Skeletal muscle tissue (tissue), 4 donors: ENCODE results near the gene MLYCD. TPM values are rescaled to one million over a fixed set of nuclear protein-coding genes. Genes with fewer than 3 reads are reported as not detected.
"Not testable (repeated sequence)": the region's sequence is repeated elsewhere in the genome, so short reads cannot be mapped to it uniquely, and the experiment has no call there.

ENCODE experiments used
- H3K27ac ChIP-seq: one replicate; pipeline ENCODE4 v1.7.0; 2013; ENCODE audit warnings: mild to moderate bottlenecking, low read depth, low read length, inconsistent platforms
- H3K27me3 ChIP-seq, 3 donors: one replicate each; pipeline ENCODE4 v1.7.0; 2013; ENCODE audit warnings: low read length in 3 of 3; ENCODE audit not compliant: control insufficient read depth in 3 of 3, insufficient read depth in 3 of 3
- H3K36me3 ChIP-seq, 3 donors: one replicate each; pipeline ENCODE4 v1.7.0; 2013; ENCODE audit warnings: low read length in 3 of 3; ENCODE audit not compliant: control insufficient read depth in 3 of 3, insufficient read depth in 3 of 3
- H3K4me1 ChIP-seq, 3 donors: one replicate each; pipeline ENCODE4 v1.7.0; 2013; ENCODE audit warnings: low read length in 3 of 3, mild to moderate bottlenecking in 3 of 3; ENCODE audit not compliant: control insufficient read depth in 3 of 3, insufficient read depth in 3 of 3
- H3K4me3 ChIP-seq, 3 donors: one replicate each; pipeline ENCODE4 v1.7.0; 2013; ENCODE audit warnings: low read length in 3 of 3
- H3K9ac ChIP-seq, 3 donors: one replicate each; pipeline ENCODE4 v1.7.0; 2013; ENCODE audit warnings: low read length in 3 of 3, mild to moderate bottlenecking in 3 of 3, moderate library complexity in 2 of 3, low read depth in 1 of 3
- H3K9me3 ChIP-seq, 3 donors: one replicate each; pipeline ENCODE4 v1.7.0; 2013; ENCODE audit warnings: low read length in 3 of 3; ENCODE audit not compliant: control insufficient read depth in 3 of 3
- total RNA-seq: library from RNA; depleted of rRNA; stranded (reverse); fragments of >200 nt; gene quantifications from one replicate; pipeline ENCODE4 v1.2.3, GENCODE V29; 2014
- donor health status: Osteomylitis.

Gene MLYCD
- total RNA-seq, 1 donor from 2014 or later, result 3.1 TPM

GRCh38 chr16:83937267-83937666 is 38.4 kb downstream of the MLYCD start:
- Histone ChIP-seq H3K9me3 (no peaks in the 10 kb centered on the region), H3K4me1 (peaks cover 2 to 12% (median 7%) of the 10 kb centered on the region in 3 donors), H3K4me3 (no peak overlapping the region), H3K27ac (no peak overlapping the region), H3K27me3 (peaks cover 10 to 38% (median 13%) of the 10 kb centered on the region in 3 donors), H3K9ac (no peak overlapping the region), H3K36me3 (no peaks in the 10 kb centered on the region)

GRCh38 chr16:83937922-83938885 is 39.3 kb downstream of the MLYCD start:
- no peaks in the 10 kb centered on the region for H3K9me3 ChIP-seq
- no peak overlapping the region for H3K27ac ChIP-seq
- H3K27me3 ChIP-seq, result peaks cover 10 to 36% (median 13%) of the 10 kb centered on the region in 3 donors
- peaks cover 2 to 12% (median 7%) of the 10 kb centered on the region in 3 donors for H3K4me1 ChIP-seq
- H3K4me3 ChIP-seq, result no peak overlapping the region
- no peak overlapping the region for H3K9ac ChIP-seq
- no peaks in the 10 kb centered on the region for H3K36me3 ChIP-seq

- H3K36me3 ChIP-seq, result no peaks in the 10 kb centered on the region
- no peak overlapping the region for H3K27ac ChIP-seq
- H3K9me3 ChIP-seq, result no peaks in the 10 kb centered on the region
- H3K4me1 ChIP-seq, result peaks cover 2 to 10% (median 7%) of the 10 kb centered on the region in 3 donors
- H3K4me3 ChIP-seq, result no peak overlapping the region
- no peak overlapping the region for H3K9ac ChIP-seq
- H3K27me3 ChIP-seq, result peaks cover 10 to 25% (median 13%) of the 10 kb centered on the region in 3 donors
Observed at GRCh38 chr16:83939266-83939855, 40.4 kb downstream of the MLYCD start.

GRCh38 chr16:83940119-83940518 is 41.2 kb downstream of the MLYCD start:
- H3K27ac ChIP-seq, result no peak overlapping the region
- H3K9me3 ChIP-seq, result no peaks in the 10 kb centered on the region
- no peaks in the 10 kb centered on the region for H3K36me3 ChIP-seq
- peaks cover 10 to 22% (median 13%) of the 10 kb centered on the region in 3 donors for H3K27me3 ChIP-seq
- H3K4me3 ChIP-seq, result no peak overlapping the region
- peaks cover 0 to 5% (median 3%) of the 10 kb centered on the region in 3 donors for H3K4me1 ChIP-seq
- H3K9ac ChIP-seq, result no peak overlapping the region

- H3K27ac ChIP-seq, result no peak overlapping the region
Observed at GRCh38 chr16:83940630-83941378, 41.9 kb downstream of the MLYCD start.

GRCh38 chr16:83941546-83941945 is 42.6 kb downstream of the MLYCD start:
- not testable (repeated sequence) for H3K4me1 ChIP-seq, H3K4me3 ChIP-seq, H3K36me3 ChIP-seq, H3K9me3 ChIP-seq, H3K9ac ChIP-seq, H3K27ac ChIP-seq
- peaks cover 10 to 17% (median 11%) of the 10 kb centered on the region in 3 donors for H3K27me3 ChIP-seq

More at GRCh38 chr16:83940630-83941378, 41.9 kb downstream of the MLYCD start:
- no peaks in the 10 kb centered on the region for H3K36me3 ChIP-seq
- no peak overlapping the region for H3K4me3 ChIP-seq
- H3K27me3 ChIP-seq, result peaks cover 10 to 22% (median 13%) of the 10 kb centered on the region in 3 donors
- H3K9me3 ChIP-seq, result no peaks in the 10 kb centered on the region
- H3K9ac ChIP-seq, result no peak overlapping the region
- peaks cover 0 to 5% (median 0%) of the 10 kb centered on the region in 3 donors for H3K4me1 ChIP-seq

- Histone ChIP-seq H3K9ac (no peak overlapping the region), H3K9me3 (no peaks in the 10 kb centered on the region), H3K27me3 (peaks cover 9 to 13% (median 10%) of the 10 kb centered on the region in 3 donors), H3K4me1 (peaks cover 0 to 5% (median 0%) of the 10 kb centered on the region in 3 donors), H3K36me3 (no peaks in the 10 kb centered on the region), H3K4me3 (no peak overlapping the region), H3K27ac (no peak overlapping the region)
Observed at GRCh38 chr16:83942074-83942473, 43.2 kb downstream of the MLYCD start.

- H3K27ac ChIP-seq, result no peak overlapping the region
- peaks cover 5 to 13% (median 10%) of the 10 kb centered on the region in 3 donors for H3K27me3 ChIP-seq
- no peak overlapping the region for H3K9ac ChIP-seq
- no peaks in the 10 kb centered on the region for H3K9me3 ChIP-seq
- peaks cover 0 to 5% (median 0%) of the 10 kb centered on the region in 3 donors for H3K4me1 ChIP-seq
- no peaks in the 10 kb centered on the region for H3K36me3 ChIP-seq
- no peak overlapping the region for H3K4me3 ChIP-seq
Observed at GRCh38 chr16:83942815-83943515, 44.0 kb downstream of the MLYCD start.

GRCh38 chr16:83943516-83944050 is 44.7 kb downstream of the MLYCD start:
- Histone ChIP-seq H3K4me3 (no peak overlapping the region), H3K36me3 (no peaks in the 10 kb centered on the region), H3K27ac (no peak overlapping the region), H3K9me3 (no peaks in the 10 kb centered on the region), H3K27me3 (peaks cover 5 to 10% (median 10%) of the 10 kb centered on the region in 3 donors), H3K4me1 (peaks cover 0 to 5% (median 0%) of the 10 kb centered on the region in 3 donors), H3K9ac (no peak overlapping the region)
